HG02763 (cell line): ENCODE data around the gene ERC2.

Source experiments
- ATAC-seq: cut with Tn5 transposase; IDR thresholded peaks from one replicate; pipeline ENCODE4 v1.9.1; 2021; ENCODE audit warnings: mild to moderate bottlenecking, moderate library complexity; ENCODE audit not compliant: unreplicated experiment

The ERC2 gene

GRCh38 chr3:55895897-55896566, 572.2 kb downstream of the ERC2 start:
- ATAC-seq, result no peak

- ATAC-seq, result no peak
Observed at GRCh38 chr3:55894605-55895004, 573.7 kb downstream of the ERC2 start.

- ATAC-seq, result no peak
Observed at GRCh38 chr3:55893045-55893664, 575.1 kb downstream of the ERC2 start.

- ATAC-seq, result no peak
Observed at GRCh38 chr3:55891106-55891505, 577.2 kb downstream of the ERC2 start.

- no peak for ATAC-seq
Observed at GRCh38 chr3:55888282-55888885, 579.9 kb downstream of the ERC2 start.

DNA sequence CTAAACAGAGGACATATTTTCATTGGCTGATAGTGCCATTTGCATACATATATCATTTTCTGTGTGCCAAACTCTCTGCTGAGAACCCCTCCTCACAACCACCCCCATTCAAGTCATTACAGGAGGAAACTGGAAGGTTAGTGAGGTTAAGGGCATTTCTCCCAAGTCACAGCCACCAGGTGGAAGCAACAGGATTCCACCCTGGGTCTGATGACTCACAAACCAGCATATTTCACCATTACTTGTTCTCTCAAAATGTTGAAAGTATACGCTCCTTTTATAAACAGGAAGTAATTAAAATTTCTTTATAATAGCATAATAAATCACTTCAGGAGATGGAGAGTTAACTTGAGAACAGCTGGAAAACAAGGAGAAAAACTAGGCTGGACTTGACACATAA, 582.5 kb downstream of the ERC2 start:
- no peak for ATAC-seq

DNA sequence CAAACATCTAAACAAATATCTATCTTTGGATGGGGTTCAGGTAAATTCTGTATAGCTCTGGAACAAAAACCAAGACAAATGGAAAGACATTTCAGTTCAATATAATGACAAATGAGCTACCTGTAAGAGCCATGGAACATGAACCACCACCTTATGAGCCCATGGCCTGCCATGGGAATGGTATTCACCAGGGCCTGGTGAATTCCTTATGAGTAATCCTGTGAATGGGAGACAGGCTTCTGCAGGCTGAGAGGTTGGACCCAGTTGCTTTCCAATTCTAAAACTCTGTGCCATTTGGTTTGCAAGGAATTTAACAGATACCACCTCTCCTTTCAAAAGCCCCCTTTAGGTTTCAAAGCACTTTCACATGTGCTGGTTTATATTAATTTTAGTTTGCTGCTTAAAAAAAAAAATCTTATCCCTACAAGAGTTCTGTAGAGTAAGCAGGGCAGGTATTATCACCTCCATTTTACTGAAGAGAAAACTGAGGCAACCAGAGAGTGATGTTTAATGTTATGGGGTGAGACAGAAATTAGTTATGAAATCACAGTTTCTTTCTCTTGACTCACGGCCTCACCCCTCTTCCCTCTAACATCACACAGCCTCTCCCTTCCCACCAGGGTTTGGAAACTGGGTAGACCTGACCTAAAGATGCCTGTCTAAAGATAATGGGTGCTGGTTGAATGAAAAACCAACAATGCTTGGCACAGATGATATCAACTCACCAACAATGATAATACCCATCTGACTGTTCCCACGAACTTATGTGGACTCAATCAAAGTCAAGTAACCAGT, 583.6 kb downstream of the ERC2 start:
- no peak for ATAC-seq

- ATAC-seq, result no peak
Observed at GRCh38 chr3:55884066-55884465, 584.2 kb downstream of the ERC2 start.

GRCh38 chr3:55882006-55882405, 586.3 kb downstream of the ERC2 start:
- no peak for ATAC-seq

DNA sequence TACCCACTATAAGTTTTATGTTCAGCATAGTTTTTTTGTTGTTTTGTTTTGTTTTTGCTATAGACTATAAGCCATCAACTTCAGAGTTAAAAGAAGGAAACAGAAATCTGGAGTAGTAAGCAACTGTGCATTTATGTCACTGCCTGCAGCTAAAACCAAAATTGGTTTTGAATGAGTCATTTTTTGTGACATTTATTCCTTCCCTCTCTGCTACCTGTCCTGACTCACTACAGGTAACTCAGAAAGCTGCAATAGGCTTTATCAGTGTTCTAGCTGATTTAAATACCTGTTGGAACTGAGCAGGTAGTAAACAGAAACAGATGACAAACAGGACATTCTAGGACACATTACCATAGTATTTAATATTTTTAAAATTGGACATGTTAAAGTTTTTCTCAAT, 587.9 kb downstream of the ERC2 start:
- ATAC-seq, result no peak

- ATAC-seq, result no peak
Observed at GRCh38 chr3:55879901-55880331, 588.4 kb downstream of the ERC2 start.

GRCh38 chr3:55877703-55878102, 590.6 kb downstream of the ERC2 start:
- no peak for ATAC-seq

GRCh38 chr3:55876560-55876959, 591.7 kb downstream of the ERC2 start:
- no peak for ATAC-seq

DNA sequence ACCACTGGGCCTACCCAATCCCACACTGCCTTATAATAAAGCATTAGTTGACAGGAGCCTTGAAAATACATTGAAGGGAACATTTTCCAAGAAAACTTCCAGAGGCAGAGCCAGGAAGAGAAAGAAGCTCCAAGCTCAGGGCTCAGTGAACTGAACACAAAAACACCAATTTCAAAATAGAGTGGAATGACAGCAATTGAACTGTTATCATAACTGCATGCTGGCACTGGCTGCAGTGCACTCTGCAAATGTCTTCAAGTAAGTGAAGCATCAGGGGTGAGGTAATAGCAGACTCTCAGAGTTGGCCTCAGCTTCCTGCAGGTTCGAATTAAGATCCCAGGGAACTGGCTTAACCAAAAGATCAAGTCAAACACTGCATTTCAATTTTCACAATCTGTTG, 593.2 kb downstream of the ERC2 start:
- no peak for ATAC-seq

- ATAC-seq, result no peak
Observed at GRCh38 chr3:55873523-55874254, 594.6 kb downstream of the ERC2 start.

- no peak for ATAC-seq
Observed at GRCh38 chr3:55870594-55870993, 597.7 kb downstream of the ERC2 start.

GRCh38 chr3:55868347-55868746, 599.9 kb downstream of the ERC2 start:
- ATAC-seq, result no peak

DNA sequence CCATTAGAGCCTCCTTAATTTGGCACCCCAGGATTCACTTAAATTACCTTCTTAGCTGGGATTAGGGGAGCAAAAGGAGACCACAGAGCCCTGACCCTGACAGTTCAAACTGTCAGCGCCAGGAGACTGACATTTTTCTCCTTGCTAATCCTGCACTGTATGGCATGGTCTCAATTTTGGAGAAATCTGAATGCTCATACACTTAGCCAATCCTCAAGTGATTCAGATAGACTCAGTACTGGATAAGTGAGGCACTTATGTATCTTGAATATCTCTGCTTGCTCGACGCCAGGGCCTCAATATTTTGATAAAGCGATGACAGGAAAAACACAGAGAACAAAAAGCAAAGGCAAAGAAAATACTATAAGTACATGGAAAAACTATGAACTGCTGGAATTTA, 605.2 kb downstream of the ERC2 start:
- no peak for ATAC-seq

DNA sequence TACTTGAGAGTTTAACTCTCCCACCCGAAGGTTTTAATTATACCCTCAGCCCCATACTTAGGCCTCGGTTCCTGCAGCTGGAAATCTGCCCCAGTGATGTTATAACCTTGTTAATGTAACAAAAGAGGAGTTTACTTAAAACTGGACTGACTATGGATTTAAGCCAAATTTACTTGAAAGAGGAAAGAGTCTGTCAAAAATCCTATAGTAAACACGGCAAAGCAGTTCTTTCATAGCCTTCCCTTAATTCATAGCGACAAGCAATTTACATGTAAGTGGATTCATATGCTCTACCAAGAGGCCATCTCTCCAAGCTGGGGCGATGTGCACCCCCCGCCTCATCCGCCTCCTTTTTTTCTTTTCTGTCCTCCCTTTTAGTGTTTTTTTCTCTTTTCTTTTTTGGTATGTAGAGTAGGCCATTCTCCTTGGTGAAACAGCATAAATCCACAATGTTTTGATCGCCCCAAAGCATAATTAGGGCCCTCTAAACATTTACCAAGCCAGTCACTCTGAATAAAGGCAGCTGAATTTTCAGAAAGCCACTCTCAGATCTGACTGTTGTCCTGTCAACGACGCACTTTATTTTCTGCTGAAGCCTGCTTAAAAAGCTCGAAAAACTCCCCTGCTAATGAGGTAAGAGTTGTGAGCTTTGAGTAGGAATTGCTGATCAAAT, 608.1 kb downstream of the ERC2 start:
- no peak for ATAC-seq

- ATAC-seq, result no peak
Observed at GRCh38 chr3:55859305-55859704, 609.0 kb downstream of the ERC2 start.
